ENCODE results near the gene C8G.
A peak's percentile ranks its signal among the peaks of the same experiment; 100 is the strongest.

The C8G gene

GRCh38 chr9:136942881-136943230 lies 2.2 kb upstream of the C8G start:
- no peak for DNase-seq

- DNase-seq = no peak
Measured at GRCh38 chr9:136943291-136944211, 1.5 kb upstream of the C8G start.

- no peak for DNase-seq
Measured at GRCh38 chr9:136944212-136944518, 878 bp upstream of the C8G start.

GRCh38 chr9:136945333-136946227 lies 537 bp downstream of the C8G start:
- DNase-seq = no peak

GRCh38 chr9:136946228-136947027 lies 1.4 kb downstream of the C8G start:
- DNase-seq = no peak

- DNase-seq = no peak
Measured at GRCh38 chr9:136947028-136947891, 2.2 kb downstream of the C8G start.

GRCh38 chr9:136947955-136948510 lies 3.0 kb downstream of the C8G start:
- DNase-seq = no peak

- DNase-seq = no peak
Measured at GRCh38 chr9:136949239-136949816, 4.3 kb downstream of the C8G start.

GRCh38 chr9:136949817-136950655 lies 5.0 kb downstream of the C8G start:
- peak; percentile 90 for DNase-seq

- DNase-seq = no peak
Measured at GRCh38 chr9:136950656-136951276, 5.7 kb downstream of the C8G start.

- no peak for DNase-seq
Measured at GRCh38 chr9:136951541-136952320, 6.7 kb downstream of the C8G start, which contains the start of gene LCN12. TSS of gene LCN12 (plus strand) at chr9:136952273. CDS start at chr9:136952328, 55 bp downstream.

GRCh38 chr9:136952321-136952850 lies 7.3 kb downstream of the C8G start:
- DNase-seq = no peak

GRCh38 chr9:136952876-136953770 lies 8.1 kb downstream of the C8G start:
- no peak for DNase-seq

- no peak for DNase-seq
Measured at GRCh38 chr9:136953771-136954269, 8.8 kb downstream of the C8G start.

- no peak for DNase-seq
Measured at GRCh38 chr9:136954270-136955083, 9.4 kb downstream of the C8G start.

GRCh38 chr9:136955202-136955942 lies 10.3 kb downstream of the C8G start:
- DNase-seq = no peak

Data from NCI-H1092 (cell line).